B cell (primary cell): Measurements from ENCODE around the gene ABLIM1.

ENCODE experiments used
- EZH2 ChIP-seq: IDR thresholded peaks from 2 replicates; pipeline ENCODE4 v1.6.1; 2012; ENCODE audit warnings: borderline replicate concordance, low read depth, mild to moderate bottlenecking, moderate library complexity, low read length; ENCODE audit not compliant: insufficient read depth, poor library complexity, severe bottlenecking
- TF ChIP-seq, protein P1 (sequence below): fragments of 200-600 bp; IDR thresholded peaks from one replicate; pipeline ENCODE4 v1.8.0; 2022; ENCODE audit warnings: antibody characterized with exemption, mild to moderate bottlenecking

DNA sequence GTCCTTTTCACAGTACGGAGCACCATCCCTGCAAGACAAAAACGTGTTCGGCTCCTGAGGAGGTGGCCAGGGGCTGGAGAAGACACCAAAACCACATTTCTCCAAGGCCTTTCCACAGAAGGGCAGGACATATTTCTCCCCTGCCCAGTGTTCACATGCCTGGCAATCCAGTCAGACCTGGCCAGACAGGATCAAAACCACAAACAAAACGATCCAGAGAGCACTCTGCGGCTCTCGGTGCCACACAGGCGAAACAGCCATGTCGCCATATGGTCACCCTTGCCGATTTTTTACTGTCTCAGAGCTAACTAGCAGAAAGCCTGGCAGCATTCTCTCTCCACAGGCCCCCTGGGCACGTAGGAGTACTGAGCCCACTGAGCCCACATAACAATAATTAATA lies 113.0 kb downstream of the ABLIM1 start:
- TF ChIP-seq, protein P1, sequence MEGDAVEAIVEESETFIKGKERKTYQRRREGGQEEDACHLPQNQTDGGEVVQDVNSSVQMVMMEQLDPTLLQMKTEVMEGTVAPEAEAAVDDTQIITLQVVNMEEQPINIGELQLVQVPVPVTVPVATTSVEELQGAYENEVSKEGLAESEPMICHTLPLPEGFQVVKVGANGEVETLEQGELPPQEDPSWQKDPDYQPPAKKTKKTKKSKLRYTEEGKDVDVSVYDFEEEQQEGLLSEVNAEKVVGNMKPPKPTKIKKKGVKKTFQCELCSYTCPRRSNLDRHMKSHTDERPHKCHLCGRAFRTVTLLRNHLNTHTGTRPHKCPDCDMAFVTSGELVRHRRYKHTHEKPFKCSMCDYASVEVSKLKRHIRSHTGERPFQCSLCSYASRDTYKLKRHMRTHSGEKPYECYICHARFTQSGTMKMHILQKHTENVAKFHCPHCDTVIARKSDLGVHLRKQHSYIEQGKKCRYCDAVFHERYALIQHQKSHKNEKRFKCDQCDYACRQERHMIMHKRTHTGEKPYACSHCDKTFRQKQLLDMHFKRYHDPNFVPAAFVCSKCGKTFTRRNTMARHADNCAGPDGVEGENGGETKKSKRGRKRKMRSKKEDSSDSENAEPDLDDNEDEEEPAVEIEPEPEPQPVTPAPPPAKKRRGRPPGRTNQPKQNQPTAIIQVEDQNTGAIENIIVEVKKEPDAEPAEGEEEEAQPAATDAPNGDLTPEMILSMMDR, result no peak
- no peak for TF ChIP-seq EZH2
